Psoas muscle (tissue), 8 donors: Measurements from ENCODE around the gene MCFD2. TPM values are rescaled to one million over a fixed set of nuclear protein-coding genes. Genes with fewer than 3 reads are reported as not detected.
A peak's percentile ranks its signal among the peaks of the same experiment; 100 is the strongest.

ENCODE experiments used
- ATAC-seq, 4 donors: fragments of 200-7000 bp; cut with Tn5 transposase; one replicate each; pipeline ENCODE4 v1.9.1; 2020; ENCODE audit warnings: moderate library complexity in 3 of 4, mild to moderate bottlenecking in 2 of 4
- DNase-seq, 2 donors: peaks; one replicate each; pipeline ENCODE4 v3.0.0-alpha.2; 2020
- H3K27ac ChIP-seq: fragments of 200-600 bp; one replicate; pipeline ENCODE4 v1.8.0; 2022
- H3K27me3 ChIP-seq, 3 donors: fragments of 200-600 bp in 1 of 3; one replicate each; pipeline versions ENCODE4 v1.6.1 to v1.8.0; 2013 to 2022; ENCODE audit warnings: low read length in 2 of 3, mild to moderate bottlenecking in 2 of 3, moderate library complexity in 1 of 3; ENCODE audit not compliant: insufficient read depth in 3 of 3
- H3K36me3 ChIP-seq, 2 donors: fragments of 200-600 bp in 1 of 2; one replicate each; pipeline versions ENCODE4 v1.6.1 to v1.8.0; 2013 to 2022; ENCODE audit warnings: low read depth in 1 of 2, mild to moderate bottlenecking in 1 of 2, moderate library complexity in 1 of 2; ENCODE audit not compliant: insufficient read depth in 1 of 2
- H3K4me1 ChIP-seq: fragments of 200-600 bp; one replicate; pipeline ENCODE4 v1.8.0; 2022
- H3K4me3 ChIP-seq: fragments of 200-600 bp; one replicate; pipeline ENCODE4 v1.8.0; 2022; ENCODE audit warnings: mild to moderate bottlenecking
- H3K9me3 ChIP-seq: fragments of 200-600 bp; one replicate; pipeline ENCODE4 v1.8.0; 2022
- WGBS, 3 donors: extraction: QIAGEN DNeasy Blood & Tissue Kit; methylation state at CpG; one replicate each; pipeline versions ENCODE4 v1.1.6 to v1.1.7; 2013; 5-methylcytosine and 5-hydroxymethylcytosine counted together
- intact Hi-C, 2 donors: fragments of 100-400 bp; cut with DNase I; formaldehyde crosslinking; loops; one replicate each; pipeline versions ENCODE4 v1.11.0 to v1.14.2; 2022
- long read RNA-seq, 2 donors: library from polyadenylated mRNA; unstranded; transcript quantifications; one replicate each; pipeline ENCODE4 v2.0.0, GENCODE V29; 2021
- polyA plus RNA-seq, 3 donors: library from polyadenylated mRNA; stranded (reverse); fragments of 200-250 nt; gene quantifications; one replicate each; pipeline ENCODE4 v1.2.3, GENCODE V29; 2013
- total RNA-seq, 4 donors: library from RNA; stranded (reverse); fragmentation: NEBNext Ultra II Directional in 2 of 4; extraction: Animal tissue kit (Norgen Biotek cat#: 25700) in 2 of 4; gene quantifications; one replicate each; pipeline versions ENCODE4 v1.2.1 to v1.2.4, GENCODE V29; 2021 to 2023
- TF ChIP-seq, protein P1 (sequence below): fragments of 200-600 bp; IDR thresholded peaks from one replicate; pipeline ENCODE4 v1.8.0; 2022; ENCODE audit warnings: antibody characterized with exemption
- donor health status: healthy with polysubstance abuse.
- donor health status: DM: no; HTN: no; CAD: no; lungs with moderate emphysema.
- donor health status: Bipolar disorder and iron deficiency.
- donor health status: healthy.
- donor health status: DM: yes; HTN: yes; CAD: no.
- donor health status: DM: no; HTN: no; CAD: no.
- donor health status: DM: no; HTN: no; CAD: no.
- donor health status: DM: yes; HTN: yes; CAD: no.

The MCFD2 gene
- total RNA-seq (100 to 1,000 TPM in 2 of 4 donors, 10 to 100 TPM in 2; 65.2 to 121 (median 96.9) TPM), polyA plus RNA-seq (10 to 100 TPM; 52.2 to 99.2 (median 69.8) TPM)
- long read RNA-seq, donor 1, full-length matches to known transcripts = 34 of 50 reads
- long read RNA-seq, donor 1, partial matches to known transcripts = 0 of 50 reads
- long read RNA-seq, donor 1, other reads (novel, unspliced or antisense) = 16 of 50 reads
- long read RNA-seq, donor 2, full-length matches to known transcripts = 150 of 211 reads
- long read RNA-seq, donor 2, partial matches to known transcripts = 5 of 211 reads
- long read RNA-seq, donor 2, other reads (novel, unspliced or antisense) = 56 of 211 reads

DNA sequence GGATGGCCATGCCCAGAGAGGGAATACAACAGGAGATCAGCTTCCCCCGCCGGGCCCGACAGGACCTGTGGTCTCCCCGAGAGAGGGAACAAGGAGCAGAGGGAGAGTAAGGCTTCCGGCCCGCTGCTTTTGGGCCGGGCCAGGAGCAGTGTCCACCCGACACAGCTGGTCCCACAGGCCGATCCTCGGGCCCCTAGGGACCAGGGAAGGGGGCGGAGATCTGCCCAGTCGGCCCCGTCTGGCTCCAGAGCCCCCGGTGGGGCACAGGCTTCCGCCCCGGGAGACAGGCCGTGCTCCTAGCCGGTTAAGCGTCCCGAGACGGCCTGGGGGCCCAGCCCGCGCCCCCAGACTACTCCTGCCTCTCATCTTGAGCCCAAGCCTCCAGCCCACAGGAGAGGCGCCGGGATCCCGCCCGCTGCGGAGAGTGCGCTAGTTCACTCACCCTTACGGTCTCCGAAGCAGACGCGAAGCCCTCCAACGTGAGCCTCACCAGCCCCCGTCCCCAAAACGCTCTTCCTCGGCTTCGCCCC, at the start of gene MCFD2:
Gene MCFD2, minus strand, starts transcription at position 526 of the 530 bp plus-strand sequence. CDS start 6,635 bp downstream, outside the sequence.
- peak within 1 kb of the TSS; percentile 91 for H3K27ac ChIP-seq
- ATAC-seq (peak; percentile 33 to 57 (median 52)), DNase-seq (peak in 1 of 2 donors; percentile 63)
- 0 to 1% (median 0%) methylated on average over 29 to 38 of the region's 38 CpGs for WGBS, 3 donors
- TF ChIP-seq, protein P1, sequence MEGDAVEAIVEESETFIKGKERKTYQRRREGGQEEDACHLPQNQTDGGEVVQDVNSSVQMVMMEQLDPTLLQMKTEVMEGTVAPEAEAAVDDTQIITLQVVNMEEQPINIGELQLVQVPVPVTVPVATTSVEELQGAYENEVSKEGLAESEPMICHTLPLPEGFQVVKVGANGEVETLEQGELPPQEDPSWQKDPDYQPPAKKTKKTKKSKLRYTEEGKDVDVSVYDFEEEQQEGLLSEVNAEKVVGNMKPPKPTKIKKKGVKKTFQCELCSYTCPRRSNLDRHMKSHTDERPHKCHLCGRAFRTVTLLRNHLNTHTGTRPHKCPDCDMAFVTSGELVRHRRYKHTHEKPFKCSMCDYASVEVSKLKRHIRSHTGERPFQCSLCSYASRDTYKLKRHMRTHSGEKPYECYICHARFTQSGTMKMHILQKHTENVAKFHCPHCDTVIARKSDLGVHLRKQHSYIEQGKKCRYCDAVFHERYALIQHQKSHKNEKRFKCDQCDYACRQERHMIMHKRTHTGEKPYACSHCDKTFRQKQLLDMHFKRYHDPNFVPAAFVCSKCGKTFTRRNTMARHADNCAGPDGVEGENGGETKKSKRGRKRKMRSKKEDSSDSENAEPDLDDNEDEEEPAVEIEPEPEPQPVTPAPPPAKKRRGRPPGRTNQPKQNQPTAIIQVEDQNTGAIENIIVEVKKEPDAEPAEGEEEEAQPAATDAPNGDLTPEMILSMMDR = no peak
- H3K36me3 ChIP-seq = peaks cover 0 to 13% of the 10 kb centered on the region in 2 donors
- H3K4me1 ChIP-seq = peaks cover 26% of the 10 kb centered on the region
- intact Hi-C loops = loop anchor here in 1 of 2 donors (5.0 kb wide), 1 partner anchor 407 kb away; no protein-coding TSS in a partner anchor
- peak within 1 kb of the TSS; percentile 82 for H3K4me3 ChIP-seq
- no peaks in the 10 kb centered on the region for H3K9me3 ChIP-seq
- H3K27me3 ChIP-seq = no peaks in the 10 kb centered on the region

DNA sequence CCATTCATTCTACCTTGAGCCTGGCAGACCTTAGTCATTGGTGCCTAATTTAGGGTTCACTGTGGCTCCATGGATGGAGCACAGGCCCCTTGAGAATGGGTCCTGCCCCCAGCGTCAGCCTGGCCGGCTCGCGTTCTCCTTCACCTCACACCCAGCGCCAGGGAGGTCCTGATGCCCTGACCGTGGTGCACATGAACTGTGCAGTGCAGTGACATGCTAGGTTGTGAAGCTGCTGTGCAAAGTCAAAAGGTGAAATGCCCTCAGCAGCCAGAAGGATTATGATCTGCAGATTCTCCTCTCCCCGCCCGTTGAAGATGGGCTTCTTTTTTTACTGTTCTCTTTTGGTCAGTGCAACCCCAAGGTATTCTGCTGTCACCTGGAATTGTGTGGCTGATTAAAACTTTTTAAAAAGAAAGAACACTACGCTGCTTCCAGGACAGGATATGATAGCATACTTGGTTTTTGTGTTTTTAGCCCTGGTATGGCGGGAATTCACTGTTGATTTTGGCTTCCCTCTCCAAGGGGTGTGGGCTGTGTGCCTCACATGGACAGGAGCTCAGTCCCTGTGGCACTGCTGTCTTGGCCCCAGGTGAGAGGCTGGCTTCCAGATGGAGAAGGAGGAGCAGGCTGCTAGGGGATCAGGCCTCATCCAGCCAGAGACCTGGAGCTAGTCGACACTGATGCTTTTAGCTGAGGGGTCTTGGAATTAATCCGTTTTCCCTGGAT, 49.4 kb upstream of the MCFD2 start:
- no peak for ATAC-seq
- Histone ChIP-seq H3K36me3 (peaks cover 0 to 3% of the 10 kb centered on the region in 2 donors), H3K27ac (no peak overlapping the region), H3K4me1 (peaks cover 21% of the 10 kb centered on the region), H3K27me3 (no peaks in the 10 kb centered on the region), H3K9me3 (no peaks in the 10 kb centered on the region), H3K4me3 (no peak overlapping the region)
- TF ChIP-seq, protein P1 = no peak
- DNase-seq = no peak
- WGBS, 3 donors = 74 to 86% (median 81%) methylated on average over 12 of the region's 12 CpGs
- intact Hi-C loops = no loop called here

DNA sequence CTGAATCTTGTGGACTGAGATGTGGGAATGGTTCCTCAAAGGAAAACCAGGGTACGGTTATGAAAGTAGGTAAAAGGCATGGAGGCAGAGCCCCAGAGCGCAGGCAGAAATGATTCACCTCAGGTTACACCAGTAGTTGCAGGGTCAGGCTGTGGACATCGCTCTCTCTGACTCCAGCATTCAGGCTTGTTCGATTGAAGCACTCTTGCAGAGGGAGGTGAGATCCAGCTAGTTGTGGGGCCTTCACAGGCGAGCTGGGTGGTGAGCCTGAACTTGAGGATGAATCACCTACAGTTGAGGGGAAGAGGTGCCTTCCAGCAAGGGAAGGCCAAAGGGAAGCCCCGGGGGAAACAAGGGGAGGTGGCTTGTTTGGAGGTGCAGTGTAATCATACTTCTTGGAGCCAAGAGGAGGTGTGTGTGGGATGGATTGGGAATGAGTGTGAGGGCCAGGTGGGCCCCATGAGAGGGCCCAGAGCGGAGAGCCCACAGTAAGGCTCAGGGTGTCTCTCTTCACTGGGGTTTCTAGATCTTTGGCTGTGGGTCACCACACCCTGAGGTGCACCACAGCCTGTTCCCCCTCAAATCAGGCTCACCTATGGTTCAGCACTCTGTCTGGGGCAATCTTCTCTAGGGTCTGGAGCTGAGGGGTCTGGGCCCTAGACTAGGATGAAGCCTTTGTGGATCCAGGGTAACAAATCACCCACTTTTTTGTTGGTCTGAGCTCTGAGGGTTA, 48.5 kb upstream of the MCFD2 start:
- H3K4me1 ChIP-seq = peaks cover 21% of the 10 kb centered on the region
- no peak for DNase-seq
- 91 to 96% (median 95%) methylated on average over 7 of the region's 7 CpGs for WGBS, 3 donors
- no peak overlapping the region for H3K4me3 ChIP-seq
- TF ChIP-seq, protein P1 = no peak
- intact Hi-C loops = no loop called here
- peaks cover 0 to 10% of the 10 kb centered on the region in 2 donors for H3K36me3 ChIP-seq
- no peaks in the 10 kb centered on the region for H3K27me3 ChIP-seq
- H3K27ac ChIP-seq = peak overlapping the region; percentile 9
- no peak for ATAC-seq
- no peaks in the 10 kb centered on the region for H3K9me3 ChIP-seq

DNA sequence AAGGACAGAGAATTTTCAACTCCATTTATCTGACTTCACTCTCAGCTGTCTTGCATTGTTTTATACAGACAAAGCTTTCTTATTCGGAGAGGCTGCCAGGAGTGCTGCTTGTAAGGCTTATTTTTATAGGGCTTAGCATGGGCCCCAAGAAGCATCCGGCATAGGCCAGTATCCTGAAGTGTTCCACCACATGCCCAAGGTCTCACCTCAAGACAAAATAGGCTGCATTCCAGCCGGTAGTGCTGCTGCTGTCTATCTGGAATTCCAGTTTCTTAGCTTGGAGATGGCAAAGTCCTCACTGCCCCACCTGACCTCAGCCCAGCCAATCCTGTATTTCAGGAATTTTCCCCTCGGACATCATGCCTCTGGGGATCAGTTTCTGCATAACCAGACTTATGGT, 47.6 kb upstream of the MCFD2 start:
- Histone ChIP-seq H3K27me3 (no peaks in the 10 kb centered on the region), H3K27ac (no peak overlapping the region), H3K4me3 (no peak overlapping the region), H3K4me1 (peaks cover 13% of the 10 kb centered on the region), H3K9me3 (no peaks in the 10 kb centered on the region), H3K36me3 (peaks cover 0 to 19% of the 10 kb centered on the region in 2 donors)
- ATAC-seq (no peak), DNase-seq (no peak)
- 82 to 89% (median 85%) methylated on average over 4 of the region's 4 CpGs for WGBS, 3 donors
- TF ChIP-seq, protein P1 = no peak
- intact Hi-C loops = no loop called here
